Lower leg skin (tissue), 3 donors: ENCODE measurements around the gene CASKIN2.

Source experiments
- POLR2A ChIP-seq, 2 donors: fragments of 450-650 bp; IDR thresholded peaks; one replicate each; pipeline ENCODE4 v1.6.1; 2016 to 2017; ENCODE audit warnings: antibody characterized with exemption in 2 of 2, mild to moderate bottlenecking in 1 of 2, moderate library complexity in 1 of 2
- TF ChIP-seq, protein P1 (sequence below), 3 donors: fragments of 450-650 bp; IDR thresholded peaks; one replicate each; pipeline ENCODE4 v1.5.1; 2016; ENCODE audit warnings: antibody characterized with exemption in 3 of 3, mild to moderate bottlenecking in 3 of 3, moderate library complexity in 2 of 3

DNA sequence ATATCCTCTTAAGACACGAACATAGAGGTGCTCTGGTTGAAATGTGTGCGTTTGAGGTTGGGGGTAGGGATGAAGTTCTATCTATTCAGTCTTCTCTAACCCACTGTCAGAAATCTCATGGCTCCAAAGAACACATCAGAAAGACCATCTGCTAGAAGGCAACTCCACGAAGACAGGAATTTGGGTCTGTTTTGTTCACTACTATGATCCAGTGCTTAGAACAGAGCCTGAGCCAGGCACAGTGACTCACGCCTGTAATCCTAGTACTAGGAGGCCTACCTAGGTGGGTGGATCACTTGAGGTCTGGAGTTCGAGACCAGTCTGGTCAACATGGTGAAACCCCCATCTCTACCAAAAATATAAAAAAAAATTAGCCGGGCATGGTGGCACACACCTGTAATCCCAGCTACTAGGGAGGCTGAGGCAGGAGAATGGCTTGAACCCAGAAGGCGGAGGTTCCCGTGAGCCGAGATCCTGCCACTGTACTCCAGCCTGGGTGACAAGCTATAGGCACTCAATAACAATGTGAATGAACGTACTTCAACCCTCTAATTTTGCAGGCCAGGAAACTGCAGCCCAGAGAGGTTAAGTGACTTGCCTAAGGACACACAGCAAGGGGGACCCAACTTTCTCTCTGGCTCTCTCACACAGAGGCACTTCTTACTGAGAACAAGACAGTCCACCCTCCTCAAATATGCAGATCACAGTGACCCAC, 2.3 kb downstream of the CASKIN2 start:
- TF ChIP-seq, protein P1, sequence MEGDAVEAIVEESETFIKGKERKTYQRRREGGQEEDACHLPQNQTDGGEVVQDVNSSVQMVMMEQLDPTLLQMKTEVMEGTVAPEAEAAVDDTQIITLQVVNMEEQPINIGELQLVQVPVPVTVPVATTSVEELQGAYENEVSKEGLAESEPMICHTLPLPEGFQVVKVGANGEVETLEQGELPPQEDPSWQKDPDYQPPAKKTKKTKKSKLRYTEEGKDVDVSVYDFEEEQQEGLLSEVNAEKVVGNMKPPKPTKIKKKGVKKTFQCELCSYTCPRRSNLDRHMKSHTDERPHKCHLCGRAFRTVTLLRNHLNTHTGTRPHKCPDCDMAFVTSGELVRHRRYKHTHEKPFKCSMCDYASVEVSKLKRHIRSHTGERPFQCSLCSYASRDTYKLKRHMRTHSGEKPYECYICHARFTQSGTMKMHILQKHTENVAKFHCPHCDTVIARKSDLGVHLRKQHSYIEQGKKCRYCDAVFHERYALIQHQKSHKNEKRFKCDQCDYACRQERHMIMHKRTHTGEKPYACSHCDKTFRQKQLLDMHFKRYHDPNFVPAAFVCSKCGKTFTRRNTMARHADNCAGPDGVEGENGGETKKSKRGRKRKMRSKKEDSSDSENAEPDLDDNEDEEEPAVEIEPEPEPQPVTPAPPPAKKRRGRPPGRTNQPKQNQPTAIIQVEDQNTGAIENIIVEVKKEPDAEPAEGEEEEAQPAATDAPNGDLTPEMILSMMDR (IDR thresholded peaks at IDR 0.05), result no peak
- TF ChIP-seq POLR2A (IDR thresholded peaks at IDR 0.05), result no peak
